CD4-positive, alpha-beta T cell treated with Interleukin-17A for 1 hour (primary cell): ENCODE data around the gene SULT2B1.
"Not testable (repeated sequence)": the region's sequence is repeated elsewhere in the genome, so short reads cannot be mapped to it uniquely, and the experiment has no call there.

ENCODE experiments used
- DNase-seq: peaks from one replicate; pipeline ENCODE4 v3.0.0-alpha.2; 2020

SULT2B1 gene

DNA sequence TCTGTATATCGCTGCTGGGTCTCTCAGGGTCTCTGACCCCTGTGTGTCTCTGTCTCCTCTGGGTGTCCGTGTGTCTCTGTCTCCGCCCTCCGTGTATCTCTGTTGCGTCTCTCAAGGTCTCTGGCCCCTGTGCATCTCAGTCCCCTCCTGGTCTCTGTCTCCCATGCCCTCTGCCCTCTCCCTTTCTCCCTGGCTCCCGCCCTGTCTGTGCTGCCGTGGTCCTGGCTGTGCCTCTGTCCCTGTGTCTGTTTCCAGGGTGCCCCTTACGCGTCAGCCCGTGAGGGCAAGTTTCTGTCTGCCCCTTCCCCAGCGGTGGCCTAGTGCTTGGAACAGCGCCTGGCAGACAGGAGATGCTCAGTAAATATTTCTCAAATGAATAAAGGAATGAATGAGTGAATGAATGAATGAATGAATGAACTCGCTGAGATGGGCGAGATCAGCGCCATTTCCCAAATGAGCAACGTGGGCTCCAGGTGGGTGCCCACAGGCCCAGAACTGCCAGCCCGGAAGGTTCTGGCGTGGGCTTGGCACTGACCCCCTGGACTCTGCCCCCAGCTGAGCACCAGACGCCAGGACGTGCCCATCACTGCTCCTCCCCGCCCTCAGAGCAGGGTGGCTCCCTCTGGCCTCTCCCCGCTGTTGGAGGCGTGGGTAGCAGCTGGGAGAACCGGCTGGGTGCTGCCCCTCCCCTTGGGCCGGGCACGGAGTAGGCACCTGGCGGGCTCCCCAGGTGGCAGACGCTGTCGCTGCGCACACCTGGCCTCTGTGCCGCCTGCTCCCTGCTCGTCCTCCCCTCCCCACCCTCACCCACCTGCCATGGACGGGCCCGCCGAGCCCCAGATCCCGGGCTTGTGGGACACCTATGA, at the start of gene SULT2B1:
Gene SULT2B1 (plus strand): TSS at position 736 of the 866 bp plus-strand sequence. CDS start 81 bp downstream, at position 817.
- no peak for DNase-seq

DNA sequence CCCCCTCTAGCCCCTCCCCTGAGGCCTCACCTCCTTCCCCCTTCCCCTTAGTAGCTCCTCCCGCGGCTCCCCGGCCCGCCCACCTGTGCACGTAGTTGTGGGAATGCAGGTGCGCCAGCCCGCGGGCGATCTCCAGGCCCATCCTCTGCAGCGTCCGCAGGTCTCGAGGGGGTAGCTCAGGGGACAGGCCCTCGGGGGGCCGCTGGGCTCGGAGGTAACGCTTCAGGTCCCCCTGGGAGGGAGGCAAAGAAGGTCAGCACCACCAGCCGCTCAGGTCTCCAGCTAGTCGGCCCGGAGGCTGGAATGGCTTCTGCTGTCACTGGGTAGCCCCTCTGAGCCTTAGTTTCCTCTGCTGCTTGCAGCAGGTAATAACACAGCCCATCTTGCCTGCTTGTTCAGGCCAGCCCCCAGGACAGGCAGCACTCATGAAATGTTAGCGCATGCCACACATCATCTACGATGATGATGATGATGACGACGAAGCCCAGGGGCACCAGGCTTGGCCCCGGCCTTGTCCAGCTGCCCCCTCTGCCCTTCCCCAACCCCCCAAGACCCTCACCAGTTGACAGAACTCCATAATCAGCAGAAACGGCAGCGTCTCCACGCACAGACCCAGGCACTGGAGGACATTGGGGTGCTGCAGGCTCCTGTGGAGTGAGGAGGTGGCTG, 49.5 kb upstream of the SULT2B1 start:
- DNase-seq: no peak

DNA sequence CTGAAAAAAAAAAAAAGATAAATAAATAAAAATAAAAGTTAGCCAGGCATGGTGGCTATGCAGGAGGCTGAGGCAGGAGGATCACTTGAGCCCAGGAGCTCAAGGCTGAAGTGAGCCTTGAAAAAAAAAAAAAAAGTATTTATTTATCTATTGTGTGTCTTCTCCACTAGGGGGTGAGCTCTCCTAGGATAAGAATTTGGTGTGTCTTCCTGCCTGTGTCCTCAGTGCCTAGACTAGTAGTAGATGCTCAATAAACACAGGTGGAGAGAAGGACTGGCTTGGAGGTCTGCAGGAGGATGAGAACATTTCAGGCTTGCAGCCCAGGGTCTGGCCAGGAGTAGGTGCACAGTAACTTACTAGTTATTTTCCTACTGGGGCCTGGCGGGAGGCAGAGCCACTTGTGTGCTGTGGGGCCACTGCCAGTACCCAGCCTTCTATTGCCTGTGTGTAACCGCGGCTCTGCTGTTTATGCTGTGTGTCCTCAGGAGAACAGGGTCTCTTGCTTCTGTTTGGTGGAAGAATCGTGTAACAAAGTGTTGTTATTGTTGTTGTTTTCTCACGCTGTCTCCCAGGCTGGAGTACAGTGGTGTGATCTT, 45.7 kb upstream of the SULT2B1 start:
- DNase-seq: peak; percentile 76

DNA sequence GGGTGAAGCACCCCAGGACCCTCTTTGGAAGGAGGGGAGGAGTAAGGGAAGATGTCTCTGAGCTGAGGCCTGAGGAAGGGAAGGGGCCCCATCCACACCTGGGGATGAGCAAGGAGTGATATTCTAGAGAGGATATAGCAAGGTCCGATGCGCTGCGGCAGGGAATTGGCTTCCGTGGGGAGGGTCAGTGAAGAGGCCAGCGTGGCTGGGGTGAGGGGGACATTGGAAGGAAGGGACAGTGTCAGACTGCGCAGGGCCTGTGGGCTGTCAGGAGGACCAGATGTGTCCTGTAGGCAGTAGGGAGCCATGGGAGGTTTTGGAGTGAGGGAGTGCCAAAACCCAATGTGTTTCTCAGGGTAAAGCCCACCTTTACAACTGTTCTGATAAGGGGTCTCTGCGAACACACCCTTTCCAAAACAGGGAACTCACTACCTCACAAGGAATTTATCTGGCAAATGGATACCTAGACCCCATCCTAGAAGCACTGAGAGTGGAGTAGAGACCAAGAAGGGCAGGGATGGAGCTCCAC, 44.0 kb upstream of the SULT2B1 start:
- no peak for DNase-seq

DNA sequence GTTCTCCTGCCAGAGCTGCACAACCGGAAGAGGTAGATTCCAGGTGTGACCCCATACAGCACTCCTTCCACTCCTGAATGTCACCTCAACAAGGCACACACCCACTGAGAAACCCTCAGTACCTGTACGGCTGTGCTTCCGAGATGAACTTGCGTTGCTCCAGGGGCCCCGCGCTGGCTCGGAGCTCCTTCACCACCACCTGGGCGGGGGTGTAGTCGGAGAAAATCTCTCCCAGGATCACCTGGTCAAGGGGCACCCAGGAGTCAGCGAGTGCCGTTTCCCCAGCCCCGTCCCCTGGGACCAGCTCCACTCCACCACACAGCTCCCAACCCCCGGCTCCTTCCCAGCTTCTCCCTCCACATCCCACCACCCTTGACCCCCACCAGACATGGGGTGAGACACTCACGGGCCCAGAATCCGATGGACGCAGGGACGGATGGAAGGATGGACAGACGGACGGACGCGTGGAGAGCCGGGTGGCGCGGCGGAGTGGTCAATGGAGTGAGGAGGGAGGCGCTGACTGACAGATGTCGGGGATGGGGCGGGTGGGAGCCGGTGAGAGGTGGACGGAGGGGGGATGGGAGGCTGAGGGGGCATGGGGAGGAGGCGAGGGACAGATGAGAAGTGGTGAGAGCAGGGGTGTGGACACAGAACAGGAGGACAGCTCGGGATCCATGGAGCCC, 43.1 kb upstream of the SULT2B1 start:
- no peak for DNase-seq

DNA sequence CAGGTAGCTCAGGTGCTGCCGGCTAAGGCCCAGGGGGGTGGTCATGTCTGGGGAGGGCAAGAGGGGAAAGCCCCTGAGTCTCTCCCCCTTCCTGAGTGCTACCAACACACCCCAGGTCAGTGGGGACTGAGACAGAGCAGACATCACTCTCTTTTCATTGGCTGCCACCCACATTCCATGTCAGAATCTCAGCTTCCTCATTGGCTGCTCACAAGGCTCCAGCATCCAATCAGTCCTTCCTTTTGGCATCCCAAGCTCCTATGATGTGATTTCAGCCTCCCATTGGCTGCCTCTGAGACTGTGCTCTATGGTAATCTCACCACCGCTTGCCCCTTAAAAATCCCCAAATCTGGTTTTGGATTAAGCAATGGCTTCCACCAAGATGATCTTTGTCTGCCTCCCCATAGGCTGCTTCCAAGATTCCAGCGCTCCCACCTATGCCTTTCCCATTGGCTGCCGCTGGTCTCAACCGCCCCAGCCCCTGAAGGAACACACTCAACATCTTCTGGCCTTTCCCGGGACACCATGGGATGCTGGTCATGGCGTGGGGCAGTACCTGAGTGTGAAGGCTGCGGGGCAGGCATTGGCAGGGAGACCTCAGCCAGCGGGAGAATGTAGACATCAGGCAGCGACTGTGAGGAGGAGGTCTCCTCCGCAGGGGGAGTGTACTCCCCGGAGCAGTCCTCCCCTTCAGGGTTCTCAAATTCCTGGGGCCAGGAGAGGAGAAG, 42.3 kb upstream of the SULT2B1 start:
- DNase-seq: no peak

DNA sequence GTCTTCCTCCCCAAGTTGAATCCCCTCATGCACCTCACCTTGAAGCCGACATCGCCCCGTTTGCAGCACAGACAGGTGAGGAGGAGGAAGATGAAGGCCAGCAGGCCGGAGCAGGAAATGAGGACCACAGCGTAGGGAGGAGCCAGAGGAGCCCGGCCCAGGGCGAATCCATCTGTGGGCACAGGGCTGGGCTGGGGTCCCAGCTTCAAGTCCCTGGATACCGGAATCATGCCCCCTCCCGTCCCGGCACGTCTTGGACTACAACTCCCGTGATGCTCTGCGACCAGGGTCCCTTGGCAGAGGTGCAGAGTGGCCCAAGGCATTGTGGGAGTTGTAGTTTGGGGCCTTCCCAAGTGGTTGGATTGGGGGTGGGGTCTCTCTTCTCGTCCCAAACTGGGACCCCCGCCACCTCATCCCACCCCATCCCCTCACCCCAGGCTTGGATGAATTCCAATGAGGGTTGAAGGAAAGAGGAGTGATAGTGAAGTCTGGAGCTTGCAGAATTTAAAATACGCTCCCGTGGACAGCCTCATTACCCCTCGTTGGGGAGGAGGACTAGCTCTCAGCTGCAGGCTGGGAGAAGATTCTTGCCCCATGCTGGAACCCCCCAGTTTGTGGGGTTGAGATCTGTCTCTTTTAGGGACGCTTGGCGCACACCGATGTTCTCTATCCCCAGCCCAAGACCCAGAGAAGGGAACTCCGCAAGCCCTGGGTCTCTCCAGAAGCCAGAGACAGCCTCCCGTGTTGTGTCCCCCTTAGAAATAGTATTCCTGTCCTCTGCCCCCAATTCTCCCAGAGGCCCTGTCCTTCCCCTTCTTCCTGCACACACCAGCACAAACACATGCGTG, 41.3 kb upstream of the SULT2B1 start:
- DNase-seq: peak; percentile 80

DNA sequence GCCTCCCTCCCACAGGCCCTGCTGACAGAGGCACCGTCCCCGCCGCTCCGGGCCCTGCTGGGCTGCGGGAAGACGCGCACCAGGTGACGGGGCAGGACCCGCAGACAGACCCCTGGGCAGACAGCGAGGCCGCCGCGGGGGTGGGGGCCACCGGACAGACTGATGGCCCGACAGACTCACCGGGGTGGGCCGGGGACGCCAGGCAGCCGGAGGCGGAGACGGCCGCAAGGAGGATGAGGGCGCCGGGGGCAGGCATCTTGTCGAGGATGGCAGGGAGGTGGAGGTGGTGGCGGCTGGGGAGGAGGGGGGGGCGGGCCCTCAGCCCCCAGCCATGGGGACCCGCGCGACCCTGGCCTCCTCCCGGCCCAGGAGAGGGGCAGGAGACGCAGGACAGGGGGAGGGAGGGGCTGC, 40.6 kb upstream of the SULT2B1 start:
- DNase-seq: no peak

DNA sequence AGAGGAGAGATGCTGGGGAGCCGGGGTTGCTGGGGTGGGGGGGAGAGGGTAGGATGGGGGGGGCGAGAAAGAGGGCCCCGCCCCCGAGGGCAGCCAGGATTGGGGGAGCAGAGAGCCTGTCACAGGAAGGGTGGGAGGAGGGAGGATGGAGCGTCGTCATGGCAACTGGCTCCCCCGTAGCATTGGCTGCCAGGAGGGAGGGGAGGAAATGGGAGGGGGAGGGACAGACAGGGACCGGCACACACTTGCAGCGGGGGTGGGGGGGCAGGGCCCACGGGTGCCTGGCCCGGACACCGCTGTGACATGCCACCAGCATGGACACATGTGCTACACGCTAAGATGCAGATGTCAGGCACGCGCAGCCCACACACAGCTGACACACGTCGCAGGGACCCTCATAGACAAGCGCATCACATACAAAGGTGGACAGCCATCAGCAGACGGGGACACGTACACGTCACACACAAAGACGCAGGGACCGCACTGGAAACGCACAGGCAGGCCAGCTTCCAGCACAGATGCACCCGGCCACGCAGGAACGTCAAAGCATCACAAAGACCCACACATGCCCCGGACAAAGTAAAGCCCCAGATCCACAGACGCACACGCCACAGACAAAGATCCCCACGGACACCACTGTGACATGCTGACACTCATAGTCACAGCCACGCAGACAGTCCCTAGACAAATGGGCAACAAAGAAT, 40.0 kb upstream of the SULT2B1 start, which contains the start of gene LMTK3:
Gene LMTK3 (minus strand): TSS at position 36 of the 704 bp plus-strand sequence. CDS start 259 bp downstream, outside the sequence.
- peak; percentile 94 for DNase-seq

DNA sequence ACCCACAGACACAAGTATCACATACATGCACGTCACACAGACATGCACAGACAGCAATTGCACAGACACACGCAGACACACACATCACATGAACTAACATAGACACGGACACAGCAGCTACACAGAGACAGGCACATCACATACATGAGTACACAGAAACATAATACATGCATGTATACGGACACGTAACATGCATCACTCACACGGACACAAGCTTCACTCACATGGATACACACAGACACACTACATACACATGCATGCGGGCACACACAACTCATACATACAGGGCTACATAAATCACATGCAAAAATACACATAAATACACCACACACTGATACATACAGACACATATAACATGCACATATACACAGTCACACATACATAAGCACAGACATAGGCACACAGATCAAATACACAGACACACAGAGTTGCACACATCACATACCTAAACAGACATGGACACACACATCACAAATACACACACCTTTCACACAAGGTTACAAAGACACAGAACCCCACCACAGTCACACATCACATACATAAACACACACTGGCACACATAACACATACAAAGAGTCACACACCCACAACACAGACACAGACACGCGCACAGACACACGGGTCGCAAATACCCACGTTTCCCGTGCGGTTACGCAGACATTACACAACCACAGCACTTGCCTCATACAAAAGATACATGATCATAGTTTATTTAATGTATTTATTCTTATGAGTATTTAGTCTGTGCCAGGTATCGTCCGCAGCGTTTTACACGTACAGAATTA, 39.3 kb upstream of the SULT2B1 start:
- DNase-seq: peak; percentile 52

DNA sequence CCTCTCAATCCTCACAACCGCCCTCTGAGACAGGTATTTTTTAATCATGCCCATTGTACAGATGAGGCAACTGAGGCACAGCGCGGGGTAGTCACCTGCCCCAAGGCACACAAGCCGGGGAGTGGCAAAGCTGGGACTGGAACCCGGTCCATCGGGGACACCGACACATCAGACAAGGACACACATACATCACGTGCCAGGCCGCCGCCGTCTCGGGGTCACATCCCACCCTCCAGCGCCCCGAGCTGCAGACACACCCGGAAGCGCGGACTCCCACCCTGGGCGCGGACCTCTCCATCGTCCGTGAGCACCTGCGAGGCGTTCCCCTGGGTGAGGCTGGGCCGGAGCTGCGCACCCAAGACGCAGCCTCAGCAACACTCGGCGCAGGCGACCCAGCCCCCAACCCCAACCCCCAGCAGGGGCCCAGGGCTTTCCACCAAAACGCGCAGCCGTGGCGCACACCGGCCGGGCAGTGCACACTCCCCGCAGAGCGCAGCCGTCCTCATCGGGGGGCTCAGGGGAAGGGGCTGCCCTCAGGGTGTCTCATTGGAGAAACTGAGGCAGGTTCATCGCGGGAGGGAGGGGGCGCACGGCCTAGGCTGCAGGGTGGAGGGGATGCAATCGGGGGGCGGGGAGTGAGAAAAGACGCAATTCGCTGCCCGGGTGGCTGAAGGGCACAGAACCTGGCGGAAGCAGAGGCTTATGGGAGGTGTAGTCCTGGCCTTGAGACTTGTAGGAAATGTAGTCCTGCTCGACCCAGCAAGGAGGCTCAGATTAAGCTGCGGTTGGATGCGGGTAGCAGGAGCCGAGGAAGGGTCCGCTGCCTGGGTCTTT, 38.5 kb upstream of the SULT2B1 start:
- DNase-seq: peak; percentile 84

DNA sequence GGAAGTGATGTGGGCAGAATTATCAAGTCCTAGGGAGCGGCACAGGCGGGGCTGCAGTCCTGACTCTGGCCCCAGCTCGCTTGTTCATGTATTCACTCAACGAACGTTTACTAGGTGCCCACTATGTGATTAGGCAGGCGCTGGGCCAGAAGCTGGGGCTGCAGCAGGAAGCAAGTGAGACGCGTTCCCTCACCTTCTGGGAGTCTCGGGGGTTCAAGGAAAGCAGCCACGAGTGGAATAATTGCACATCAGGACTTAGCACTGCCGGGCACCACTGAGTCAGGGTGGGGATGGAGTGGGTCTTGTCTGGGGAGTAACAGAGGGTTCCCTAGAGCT, 37.9 kb upstream of the SULT2B1 start:
- no peak for DNase-seq

DNA sequence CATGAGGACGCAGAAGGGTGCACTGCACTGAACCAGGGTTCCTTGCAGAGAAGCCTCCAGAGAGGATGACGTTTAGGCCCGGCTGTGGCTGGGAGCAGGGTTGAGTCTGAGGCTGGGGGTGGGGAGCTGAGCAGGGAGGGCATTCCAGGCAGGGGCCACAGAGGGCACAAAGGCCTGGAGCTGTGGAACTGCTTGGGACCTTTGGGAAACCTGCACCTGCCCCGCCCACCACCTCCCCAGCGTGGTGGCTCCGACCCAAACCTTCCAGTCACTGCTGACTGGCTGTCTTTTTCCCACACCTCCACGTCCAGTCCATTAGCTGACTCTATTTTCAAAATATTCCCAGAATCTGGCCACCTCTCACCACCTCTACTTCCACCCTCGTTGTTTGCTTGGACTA, 35.4 kb upstream of the SULT2B1 start:
- no peak for DNase-seq

DNA sequence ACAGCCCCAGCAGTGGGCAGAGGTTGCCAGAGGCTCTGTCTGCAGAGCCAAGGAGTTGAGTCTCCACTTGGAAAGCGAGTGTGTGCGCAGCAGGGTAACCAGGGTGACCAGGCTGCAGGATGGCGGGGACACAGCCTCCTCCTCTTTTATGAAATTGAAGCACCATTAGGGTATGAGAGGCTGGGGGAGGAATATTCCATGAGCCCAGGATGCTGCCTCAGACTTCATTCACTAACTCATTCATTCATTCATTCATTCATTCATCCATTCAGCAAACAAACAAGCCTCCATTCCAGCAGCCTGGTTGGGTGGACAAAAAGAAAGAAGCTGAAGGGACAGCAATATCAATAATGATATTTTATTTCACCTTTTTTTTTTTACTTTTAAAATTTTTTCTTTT, 33.8 kb upstream of the SULT2B1 start:
- no peak for DNase-seq

DNA sequence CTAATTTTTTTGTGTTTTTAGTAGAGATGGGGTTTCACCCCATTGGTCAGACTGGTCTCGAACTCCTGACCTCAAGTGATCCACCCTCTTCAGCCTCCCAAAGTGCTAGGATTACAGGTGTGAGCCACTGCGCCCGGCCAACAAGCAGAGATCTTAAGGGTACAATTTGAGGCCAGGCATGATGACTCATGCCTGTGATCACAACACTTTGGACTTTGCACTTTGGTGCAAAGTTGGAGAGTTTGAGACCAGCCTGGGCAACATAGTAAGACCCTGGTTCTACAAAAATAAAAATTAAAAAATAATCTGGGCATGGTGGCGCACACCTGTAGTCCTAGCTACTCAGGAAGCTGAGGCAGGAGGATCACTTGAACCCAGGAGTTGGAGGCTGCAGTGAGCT, 32.5 kb upstream of the SULT2B1 start:
- DNase-seq: not testable (repeated sequence)

DNA sequence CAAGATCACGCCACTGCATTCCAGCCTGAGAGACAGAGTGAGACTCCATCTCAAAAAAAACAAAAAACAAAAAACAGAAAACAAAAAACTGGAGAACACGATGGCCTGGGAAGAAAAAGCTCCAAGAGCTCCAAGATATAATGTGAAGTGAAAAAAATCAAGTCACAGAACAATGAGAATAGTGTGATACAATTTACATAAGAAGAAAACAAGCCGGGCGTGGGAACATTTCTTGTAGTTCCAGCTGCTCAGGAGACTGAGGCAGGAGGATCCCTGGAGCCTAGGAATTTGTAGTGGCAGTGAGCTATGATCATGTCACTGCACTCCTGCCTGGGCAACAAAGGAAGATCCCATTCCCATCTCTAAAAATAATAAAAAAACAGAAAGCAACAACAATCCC, 31.8 kb upstream of the SULT2B1 start:
- no peak for DNase-seq

DNA sequence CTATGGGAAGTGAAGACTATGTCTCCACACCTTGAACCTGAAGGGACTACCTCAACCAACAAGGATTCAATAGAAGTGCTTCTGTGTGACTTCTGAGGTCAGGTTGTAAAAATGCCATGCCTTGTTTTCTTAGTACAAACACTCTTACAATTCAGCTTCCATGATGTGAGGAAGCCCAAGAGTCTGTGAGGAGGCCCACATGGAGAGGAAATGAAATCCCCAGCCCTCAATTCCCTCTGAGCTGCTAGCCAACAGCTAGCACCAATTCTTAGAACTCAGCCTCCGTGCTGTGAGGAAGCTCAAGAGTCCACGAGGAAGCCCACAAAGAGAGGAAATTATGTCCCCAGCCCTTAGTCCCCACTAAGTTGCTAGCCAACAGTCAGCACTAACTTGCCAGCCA, 27.8 kb upstream of the SULT2B1 start:
- DNase-seq: no peak

DNA sequence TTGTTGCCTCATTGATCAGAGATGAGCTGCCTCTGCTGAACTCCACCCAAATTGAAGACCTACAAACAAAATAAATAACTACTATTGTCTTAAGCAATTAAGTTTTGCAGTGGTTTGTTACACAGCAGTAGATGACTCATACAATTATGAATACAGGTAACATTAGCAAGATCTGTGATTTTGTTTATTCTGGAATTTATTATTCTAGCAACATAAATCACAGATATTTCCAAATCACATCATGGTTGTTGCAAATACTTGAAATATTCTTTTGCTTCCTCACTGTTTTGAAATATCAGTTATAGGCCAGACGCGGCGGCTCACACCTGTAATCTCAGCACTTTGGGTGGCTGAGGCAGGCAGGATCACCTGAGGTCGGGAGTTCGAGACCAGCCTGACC, 27.2 kb upstream of the SULT2B1 start:
- DNase-seq: no peak

DNA sequence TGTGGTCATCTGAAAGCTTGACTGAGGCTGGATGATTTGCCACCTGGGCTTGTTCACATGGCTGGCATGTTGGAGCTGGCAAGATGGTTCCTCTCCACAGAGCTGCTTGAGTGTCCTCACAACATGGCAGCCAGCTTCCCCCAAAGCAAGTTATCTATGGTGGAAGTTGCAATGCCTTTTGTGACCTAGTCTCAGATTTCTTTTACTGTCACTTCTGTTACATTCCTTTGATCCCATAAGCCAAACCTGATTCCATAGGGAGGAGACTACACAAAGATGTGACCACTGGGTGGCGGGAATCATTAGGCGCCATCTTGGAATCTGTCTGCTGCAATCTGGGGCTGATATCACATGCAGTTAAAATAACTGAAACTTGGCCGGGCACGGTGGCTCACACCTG, 22.8 kb upstream of the SULT2B1 start:
- DNase-seq: no peak
